Neural progenitor cell (in vitro differentiated cells): ENCODE results near the gene CNRIP1. TPM values are rescaled to one million over a fixed set of nuclear protein-coding genes. Genes with fewer than 3 reads are reported as not detected.
A peak's percentile ranks its signal among the peaks of the same experiment; 100 is the strongest.

Experiments used
- DNase-seq: peaks from one replicate; pipeline ENCODE4 v3.0.0-alpha.2; 2016; ENCODE audit warnings: low spot score
- H2AFZ ChIP-seq: fragments of 200-600 bp; sonication (generic); replicated peaks from 2 replicates; pipeline ENCODE4 v1.6.1; 2016; ENCODE audit warnings: antibody characterized with exemption
- H3F3A ChIP-seq: fragments of 200-600 bp; sonication (generic); 2 replicates; pipeline ENCODE4 v1.6.1; 2016; ENCODE audit warnings: antibody characterized with exemption, low read depth
- H3K27ac ChIP-seq: fragments of 200-600 bp; sonication (generic); 2 replicates; pipeline ENCODE4 v1.5.1; 2016; ENCODE audit warnings: mild to moderate bottlenecking
- H3K27me3 ChIP-seq: fragments of 200-600 bp; sonication (generic); 2 replicates; pipeline ENCODE4 v1.6.1; 2016; ENCODE audit warnings: mild to moderate bottlenecking, moderate library complexity
- H3K36me3 ChIP-seq: fragments of 200-600 bp; sonication (generic); 2 replicates; pipeline ENCODE4 v1.5.1; 2016
- H3K4me1 ChIP-seq: fragments of 200-600 bp; sonication (generic); 2 replicates; pipeline ENCODE4 v1.6.1; 2016; ENCODE audit warnings: mixed run types
- H3K4me2 ChIP-seq: fragments of 200-600 bp; sonication (generic); 2 replicates; pipeline ENCODE4 v1.6.1; 2016
- H3K4me3 ChIP-seq: fragments of 200-600 bp; sonication (generic); 2 replicates; pipeline ENCODE4 v1.5.1; 2016
- H3K79me2 ChIP-seq: fragments of 200-600 bp; sonication (generic); 2 replicates; pipeline ENCODE4 v1.6.1; 2016; ENCODE audit warnings: low read depth
- H3K9ac ChIP-seq: fragments of 200-600 bp; sonication (generic); 2 replicates; pipeline ENCODE4 v1.6.1; 2016
- H3K9me3 ChIP-seq: fragments of 200-600 bp; sonication (generic); 2 replicates; pipeline ENCODE4 v1.5.1; 2016; ENCODE audit warnings: low read depth
- H4K20me1 ChIP-seq: fragments of 200-600 bp; sonication (generic); 2 replicates; pipeline ENCODE4 v1.6.1; 2016; ENCODE audit warnings: low read depth
- H3K27ac Mint-ChIP-seq: 3 replicates; pipeline ENCODE4 v1.8.0; 2021; ENCODE audit warnings: mixed read lengths
- H3K27me3 Mint-ChIP-seq: 2 replicates; pipeline ENCODE4 v1.8.0; 2022; ENCODE audit warnings: low read depth, mild to moderate bottlenecking, inconsistent platforms, moderate library complexity, mixed read lengths; ENCODE audit not compliant: insufficient read depth
- H3K36me3 Mint-ChIP-seq: 3 replicates; pipeline ENCODE4 v1.8.0; 2021; ENCODE audit warnings: mixed read lengths
- H3K4me1 Mint-ChIP-seq: 3 replicates; pipeline ENCODE4 v1.8.0; 2021; ENCODE audit warnings: mixed read lengths
- H3K4me3 Mint-ChIP-seq: 3 replicates; pipeline ENCODE4 v1.8.0; 2021; ENCODE audit warnings: mild to moderate bottlenecking, moderate library complexity, mixed read lengths
- H3K9me3 Mint-ChIP-seq: 3 replicates; pipeline ENCODE4 v1.8.0; 2020; ENCODE audit warnings: mixed read lengths
- CTCF ChIP-seq: fragments of 200-600 bp; sonication (generic); IDR thresholded peaks from 2 replicates; pipeline ENCODE4 v1.5.1; 2017; ENCODE audit warnings: antibody characterized with exemption, mild to moderate bottlenecking
- EZH2 ChIP-seq: fragments of 200-600 bp; sonication (generic); IDR thresholded peaks from 2 replicates; pipeline ENCODE4 v1.6.1; 2017; ENCODE audit warnings: antibody characterized with exemption, mild to moderate bottlenecking, moderate library complexity
- EZH2phosphoT487 ChIP-seq: fragments of 200-600 bp; sonication (generic); IDR thresholded peaks from 2 replicates; pipeline ENCODE4 v1.6.1; 2017; ENCODE audit warnings: antibody characterized with exemption
- total RNA-seq: library from RNA; depleted of rRNA; stranded (reverse); fragments of >200 nt; gene quantifications from 2 replicates; pipeline ENCODE4 v1.2.3, GENCODE V29; 2015; ENCODE audit warnings: low replicate concordance

Gene CNRIP1
- total RNA-seq, 1 donor from 2014 or later: 5.0 TPM

- no peak overlapping the region for H3K27ac Mint-ChIP-seq
- no peak overlapping the region for H3K4me3 Mint-ChIP-seq
- Histone ChIP-seq H2AFZ (no peak overlapping the region), H3K4me1 (no peaks in the 10 kb centered on the region), H3K27me3 (no peaks in the 10 kb centered on the region), H3K9me3 (no peaks in the 10 kb centered on the region), H3K27ac (no peak overlapping the region), H3F3A (no peaks in the 10 kb centered on the region), H3K4me3 (no peak overlapping the region), H4K20me1 (no peaks in the 10 kb centered on the region), H3K9ac (no peak overlapping the region), H3K36me3 (no peaks in the 10 kb centered on the region), H3K79me2 (no peaks in the 10 kb centered on the region), H3K4me2 (no peak overlapping the region)
- DNase-seq: no peak
- peaks cover 3% of the 10 kb centered on the region for H3K27me3 Mint-ChIP-seq
- no peaks in the 10 kb centered on the region for H3K9me3 Mint-ChIP-seq
- no peaks in the 10 kb centered on the region for H3K36me3 Mint-ChIP-seq
- TF ChIP-seq EZH2 (no peak), EZH2phosphoT487 (no peak), CTCF (no peak)
- peaks cover 12% of the 10 kb centered on the region for H3K4me1 Mint-ChIP-seq
These were observed 24.3 kb upstream of the CNRIP1 start for GRCh38 chr2:68344031-68344430.

- DNase-seq: no peak
- no peak for TF ChIP-seq EZH2
- no peak for TF ChIP-seq CTCF
- no peak for TF ChIP-seq EZH2phosphoT487
- peaks cover 12% of the 10 kb centered on the region for H3K4me1 Mint-ChIP-seq
These were observed 22.7 kb upstream of the CNRIP1 start for GRCh38 chr2:68342470-68342869.

GRCh38 chr2:68341583-68341982 is 21.8 kb upstream of the CNRIP1 start:
- Mint-ChIP-seq H3K4me1 (peaks cover 12% of the 10 kb centered on the region), H3K27ac (peak overlapping the region; percentile 65), H3K4me3 (no peak overlapping the region), H3K27me3 (peaks cover 3% of the 10 kb centered on the region), H3K36me3 (no peaks in the 10 kb centered on the region), H3K9me3 (no peaks in the 10 kb centered on the region)
- no peak overlapping the region for H3K9ac ChIP-seq
- no peaks in the 10 kb centered on the region for H3K36me3 ChIP-seq
- no peak overlapping the region for H2AFZ ChIP-seq
- H3K27ac ChIP-seq: no peak overlapping the region
- H4K20me1 ChIP-seq: no peaks in the 10 kb centered on the region
- no peaks in the 10 kb centered on the region for H3K4me1 ChIP-seq
- H3F3A ChIP-seq: no peaks in the 10 kb centered on the region
- no peaks in the 10 kb centered on the region for H3K27me3 ChIP-seq
- H3K79me2 ChIP-seq: no peaks in the 10 kb centered on the region
- no peaks in the 10 kb centered on the region for H3K9me3 ChIP-seq
- TF ChIP-seq EZH2phosphoT487 (no peak), EZH2 (no peak), CTCF (no peak)
- H3K4me2 ChIP-seq: no peak overlapping the region
- no peak overlapping the region for H3K4me3 ChIP-seq
- DNase-seq: no peak

More at GRCh38 chr2:68342470-68342869, 22.7 kb upstream of the CNRIP1 start:
- Histone ChIP-seq H3K79me2 (no peaks in the 10 kb centered on the region), H3K4me3 (no peak overlapping the region), H4K20me1 (no peaks in the 10 kb centered on the region), H3F3A (no peaks in the 10 kb centered on the region), H3K9ac (no peak overlapping the region), H3K4me1 (no peaks in the 10 kb centered on the region), H3K27me3 (no peaks in the 10 kb centered on the region), H3K9me3 (no peaks in the 10 kb centered on the region), H3K36me3 (no peaks in the 10 kb centered on the region), H3K4me2 (no peak overlapping the region), H2AFZ (no peak overlapping the region), H3K27ac (no peak overlapping the region)
- Mint-ChIP-seq H3K36me3 (no peaks in the 10 kb centered on the region), H3K4me3 (no peak overlapping the region), H3K27me3 (peaks cover 3% of the 10 kb centered on the region), H3K9me3 (no peaks in the 10 kb centered on the region), H3K27ac (no peak overlapping the region)

- H3K9me3 ChIP-seq: no peaks in the 10 kb centered on the region
- no peaks in the 10 kb centered on the region for H3K79me2 ChIP-seq
- no peak overlapping the region for H3K4me3 Mint-ChIP-seq
- H3K36me3 Mint-ChIP-seq: no peaks in the 10 kb centered on the region
- H3K27ac ChIP-seq: no peak overlapping the region
- no peak overlapping the region for H3K9ac ChIP-seq
- no peaks in the 10 kb centered on the region for H3F3A ChIP-seq
- H3K4me1 Mint-ChIP-seq: peaks cover 12% of the 10 kb centered on the region
- no peak overlapping the region for H3K4me2 ChIP-seq
- H2AFZ ChIP-seq: no peak overlapping the region
- no peak for DNase-seq
- H3K9me3 Mint-ChIP-seq: no peaks in the 10 kb centered on the region
- peaks cover 3% of the 10 kb centered on the region for H3K27me3 Mint-ChIP-seq
- TF ChIP-seq EZH2 (no peak), CTCF (no peak), EZH2phosphoT487 (no peak)
- H3K27me3 ChIP-seq: no peaks in the 10 kb centered on the region
- H3K4me3 ChIP-seq: no peak overlapping the region
- H3K36me3 ChIP-seq: no peaks in the 10 kb centered on the region
- H3K27ac Mint-ChIP-seq: no peak overlapping the region
- no peaks in the 10 kb centered on the region for H3K4me1 ChIP-seq
- no peaks in the 10 kb centered on the region for H4K20me1 ChIP-seq
These were observed 21.2 kb upstream of the CNRIP1 start for GRCh38 chr2:68341062-68341329.
